GM19043 (cell line): ENCODE measurements around the gene PBRM1.

Experiments
- ATAC-seq: cut with Tn5 transposase; IDR thresholded peaks from one replicate; pipeline ENCODE4 v1.9.1; 2021; ENCODE audit warnings: low read depth; ENCODE audit not compliant: unreplicated experiment

PBRM1 gene

DNA sequence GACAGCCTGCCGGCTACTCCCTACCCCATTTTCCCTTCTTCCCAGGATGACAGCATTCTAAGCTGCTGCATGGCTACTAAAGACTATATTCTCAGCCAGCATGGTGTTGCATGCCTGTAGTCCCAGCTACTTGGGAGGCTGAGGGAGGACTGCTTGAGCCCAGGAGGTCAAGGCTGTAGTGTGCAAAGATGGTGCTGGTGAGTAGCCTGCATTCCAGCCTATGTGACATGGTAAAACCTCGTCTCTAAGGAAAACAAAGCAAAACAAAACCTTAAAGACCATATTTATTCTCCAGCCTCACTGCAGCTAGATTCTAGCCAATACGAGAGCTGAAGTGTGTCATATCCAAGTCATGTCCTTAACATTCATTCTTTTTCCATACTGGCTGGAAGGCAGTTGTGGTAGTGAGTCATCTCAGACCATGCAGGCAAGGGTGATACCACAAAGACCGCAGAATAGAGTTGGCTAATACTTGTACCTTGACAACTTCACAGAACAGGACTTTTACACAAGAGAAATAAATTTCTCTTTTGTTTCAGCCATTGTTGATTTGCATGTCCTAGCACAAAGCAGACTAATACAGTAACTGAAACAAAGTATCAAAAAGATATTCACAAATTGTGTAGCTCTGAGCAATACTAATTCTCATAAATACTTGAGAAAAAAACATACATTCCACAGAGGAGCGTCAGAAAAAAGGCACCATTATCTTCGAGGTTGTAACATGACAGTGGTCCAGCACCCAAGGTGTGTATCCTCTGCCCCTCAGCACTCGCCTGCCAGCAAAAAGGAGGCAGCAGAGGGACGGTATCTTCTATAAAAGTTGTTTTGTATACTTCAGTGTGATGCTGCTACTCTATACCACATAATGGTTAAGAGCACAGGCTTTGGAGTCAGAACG, 14.8 kb downstream of the PBRM1 start:
- ATAC-seq, result peak; percentile 76

DNA sequence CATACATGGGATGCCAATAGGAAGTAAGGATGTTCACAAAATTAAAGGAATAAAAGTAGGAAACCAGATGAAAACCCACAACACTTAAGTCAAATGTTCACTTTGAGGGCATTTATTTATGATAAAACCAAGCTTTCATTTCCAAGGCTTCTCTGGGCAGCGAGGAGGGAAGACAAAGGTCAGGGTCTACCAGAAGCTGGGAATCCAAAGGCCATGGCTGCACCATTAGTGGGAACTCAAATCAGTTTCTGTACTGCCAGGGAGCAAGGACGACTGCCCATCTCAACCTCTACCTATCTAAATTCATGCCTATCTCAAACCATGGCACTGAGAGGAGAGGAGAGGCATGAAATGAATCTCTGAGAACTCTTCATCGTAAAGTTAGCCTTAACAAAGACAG, 22.6 kb downstream of the PBRM1 start:
- ATAC-seq, result no peak

DNA sequence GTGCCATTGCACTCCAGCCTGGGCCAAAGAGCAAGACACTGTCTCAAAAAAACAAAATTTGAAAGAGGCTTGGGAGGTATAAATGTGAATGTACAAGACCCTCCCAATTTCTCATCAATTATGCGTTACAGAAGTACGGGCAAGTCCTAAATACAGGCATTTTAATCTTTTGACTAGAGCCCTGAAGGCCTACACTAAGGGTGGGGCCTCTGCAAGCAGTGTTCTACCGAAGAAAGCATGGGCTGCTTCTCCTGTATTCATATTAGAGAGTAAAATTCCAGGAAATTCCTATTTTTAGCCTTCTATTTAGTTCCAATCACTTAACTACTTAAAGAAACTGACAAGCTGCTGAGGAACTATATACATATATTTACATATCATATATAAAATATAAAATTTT, 25.7 kb downstream of the PBRM1 start:
- ATAC-seq, result no peak

DNA sequence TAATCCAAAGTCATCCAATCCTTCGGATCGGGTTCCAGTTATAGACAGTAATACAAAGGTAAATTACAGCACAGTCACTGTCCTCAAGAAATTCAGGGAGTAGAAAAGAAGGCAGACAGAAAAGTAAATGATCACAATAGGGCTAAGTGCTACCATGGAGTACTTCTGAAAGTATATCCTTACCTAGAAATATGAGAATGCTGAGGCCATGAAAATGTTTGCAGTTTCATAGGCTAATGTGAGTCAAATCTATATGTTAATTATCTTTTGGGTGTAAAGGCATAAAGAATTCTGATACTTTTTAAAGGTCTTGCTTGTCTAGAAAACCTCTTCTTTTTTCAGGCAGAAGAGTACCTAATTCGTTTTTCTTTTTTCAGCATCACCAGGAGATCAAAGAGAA, 29.8 kb downstream of the PBRM1 start:
- no peak for ATAC-seq

DNA sequence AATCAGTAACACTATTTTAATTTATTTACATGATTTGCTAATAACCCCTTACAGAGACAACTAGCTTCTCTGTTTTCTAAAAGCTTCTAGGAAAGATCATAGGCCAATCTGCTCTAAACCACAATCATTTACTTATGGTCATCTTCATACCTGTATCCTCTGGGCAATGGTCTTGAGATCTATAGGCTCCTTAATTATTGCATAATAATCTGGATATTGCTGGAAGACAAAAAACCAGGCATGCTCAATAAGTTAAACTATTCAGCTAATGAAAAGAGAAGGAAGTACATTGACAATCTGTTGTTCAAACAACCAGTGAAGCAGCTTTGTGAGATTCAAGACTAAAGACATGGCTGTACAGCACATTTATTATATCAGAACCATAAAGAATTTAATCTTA, 34.1 kb downstream of the PBRM1 start:
- ATAC-seq, result no peak

DNA sequence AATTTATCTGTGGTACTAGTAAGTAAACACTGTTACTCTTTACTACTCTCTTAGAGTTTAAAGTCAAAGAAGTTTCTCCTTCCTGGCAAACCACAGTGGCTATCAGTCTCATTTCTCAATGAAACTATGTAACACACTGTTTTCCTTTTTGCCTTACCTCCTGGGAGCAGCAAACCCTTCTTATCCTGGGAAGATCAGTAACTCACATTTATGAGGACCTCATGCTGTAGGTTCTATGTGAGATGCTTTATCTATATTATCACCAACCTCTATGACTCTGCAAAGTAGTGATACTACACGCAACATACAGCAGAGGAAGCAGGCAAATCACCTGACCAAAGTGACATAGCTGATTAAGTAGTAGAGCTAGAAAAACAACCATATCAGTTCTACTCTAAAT, 35.3 kb downstream of the PBRM1 start:
- no peak for ATAC-seq

DNA sequence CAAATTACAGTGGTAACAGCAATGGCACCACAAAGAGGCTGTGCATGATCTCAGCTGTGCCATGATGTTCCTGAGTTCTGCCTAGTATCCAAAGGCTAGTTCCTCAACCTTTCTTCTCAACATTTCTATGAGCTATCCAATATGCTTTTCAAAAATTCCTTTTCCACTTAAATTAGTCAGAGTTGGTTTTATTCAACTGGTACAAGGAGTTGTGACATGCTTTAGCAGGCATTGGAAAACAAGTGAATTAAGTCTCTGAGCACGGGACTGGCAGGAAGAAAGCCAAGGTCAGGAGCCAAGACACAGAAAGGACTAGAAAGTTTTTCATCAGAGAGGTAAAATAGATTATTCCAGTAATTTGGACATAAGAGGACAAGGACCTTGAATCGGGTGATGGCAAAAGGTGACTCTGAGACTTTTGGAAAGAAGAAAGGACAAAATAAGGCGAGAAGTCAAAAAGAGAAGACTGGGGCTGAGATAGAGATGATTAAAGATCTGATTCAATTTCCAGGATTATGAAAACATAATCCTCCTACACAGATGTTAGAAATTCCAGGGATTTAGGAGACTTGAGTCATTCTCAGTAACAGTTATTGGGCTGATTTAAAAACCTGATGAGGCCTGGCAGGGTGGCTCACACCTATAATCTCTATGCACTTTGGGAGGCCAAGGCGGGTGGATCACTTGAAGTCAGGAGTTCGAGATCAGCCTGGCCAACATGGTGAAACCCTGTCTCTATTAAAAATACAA, 36.1 kb downstream of the PBRM1 start:
- ATAC-seq, result no peak

DNA sequence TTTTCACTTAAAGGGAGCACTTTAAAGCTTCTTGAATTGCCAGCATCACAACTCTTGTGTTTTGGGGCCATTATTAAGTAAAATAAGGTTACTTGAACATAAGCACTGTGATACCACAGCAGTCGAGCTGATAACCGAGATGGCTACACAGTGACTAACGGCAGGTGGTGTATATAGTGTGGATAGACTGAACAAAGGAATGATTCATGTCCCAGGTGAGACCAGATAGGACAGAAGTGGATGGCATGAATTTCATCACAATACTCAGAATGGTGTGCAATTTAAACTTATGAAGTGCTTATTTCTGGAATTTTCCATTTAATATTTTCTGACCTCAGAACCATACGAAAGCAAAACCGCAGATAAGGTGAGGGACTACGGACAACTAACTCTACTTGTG, 40.2 kb downstream of the PBRM1 start:
- ATAC-seq, result no peak

DNA sequence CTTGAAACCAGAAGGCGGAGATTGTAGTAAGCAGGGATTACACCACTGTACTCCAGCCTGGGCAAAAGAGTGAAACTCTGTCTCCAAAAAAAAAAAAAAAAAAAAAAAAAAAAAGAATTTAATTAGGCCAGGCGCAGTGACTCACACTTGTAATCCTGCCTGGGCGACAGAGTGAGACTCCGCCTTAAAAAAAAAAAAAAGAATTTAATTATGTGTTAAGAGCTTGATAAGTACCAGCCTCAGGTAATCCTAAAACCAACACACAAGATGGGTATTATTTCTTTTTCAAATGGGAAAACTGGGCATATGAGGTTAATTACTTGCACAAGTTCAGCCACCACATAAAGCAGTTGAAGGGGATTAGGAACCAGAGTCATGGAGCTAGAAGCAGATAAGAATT, 49.0 kb downstream of the PBRM1 start:
- ATAC-seq, result no peak

DNA sequence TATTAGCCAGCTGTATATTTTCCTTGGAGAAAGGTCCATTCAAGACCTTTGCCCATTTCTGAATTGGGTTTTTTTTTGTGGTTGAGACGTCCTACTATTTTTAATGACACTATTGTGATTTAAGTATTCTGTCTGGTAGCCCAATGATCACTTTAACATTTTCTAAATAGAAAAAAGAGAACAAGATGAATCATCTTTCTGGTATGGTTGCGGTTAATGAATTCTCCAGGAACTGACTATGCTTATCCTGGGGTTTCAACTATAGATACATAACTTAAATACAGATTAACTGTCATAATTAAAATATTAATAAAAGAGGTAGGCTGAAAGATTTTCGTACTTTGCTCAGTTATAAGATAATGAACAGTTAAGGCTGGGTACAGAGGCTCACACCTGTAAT, 51.9 kb downstream of the PBRM1 start:
- no peak for ATAC-seq

DNA sequence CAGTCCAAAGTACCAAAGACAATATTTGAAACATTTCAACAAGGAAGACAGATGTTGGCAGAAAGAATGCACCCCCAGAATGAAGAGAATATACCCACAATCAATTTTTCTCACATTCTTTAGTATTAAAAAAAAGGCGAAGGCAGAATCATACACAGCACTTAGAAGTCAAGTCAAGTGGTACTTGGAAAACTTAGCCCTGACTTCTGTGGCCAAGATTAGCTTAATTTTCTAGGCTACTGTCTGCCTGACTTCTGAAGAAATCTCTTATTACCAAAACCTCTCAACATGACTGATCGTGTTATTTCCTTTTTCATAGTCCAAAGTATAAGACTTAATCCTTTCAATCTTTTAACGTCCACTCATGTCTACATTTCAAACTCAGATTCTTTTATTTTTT, 60.7 kb downstream of the PBRM1 start:
- no peak for ATAC-seq

DNA sequence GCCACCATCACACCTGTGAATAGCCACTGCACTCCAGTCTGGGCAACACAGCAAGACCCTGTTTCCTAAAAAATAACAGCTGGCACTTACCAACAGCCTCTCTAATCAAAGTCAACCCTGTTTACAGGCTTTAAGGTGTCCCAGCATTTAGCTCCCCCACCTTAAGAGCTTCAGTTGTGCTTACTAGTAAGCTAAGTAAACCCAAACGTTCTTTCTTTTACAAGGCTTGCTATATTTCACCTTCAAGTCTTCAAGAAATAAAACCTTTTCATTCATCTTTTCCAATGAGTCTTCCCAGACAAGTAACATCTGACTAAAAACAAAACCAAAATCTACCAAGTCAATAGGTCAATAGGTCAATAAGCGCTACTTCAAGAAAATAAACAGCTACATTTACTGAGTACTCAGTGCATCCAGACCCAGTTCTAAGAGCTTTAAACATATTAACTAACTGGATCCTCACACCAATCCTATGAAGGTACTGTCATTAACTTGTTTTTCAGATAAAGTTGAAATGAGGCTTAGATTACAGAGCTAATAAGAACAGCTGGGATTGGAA, 62.4 kb downstream of the PBRM1 start:
- no peak for ATAC-seq

DNA sequence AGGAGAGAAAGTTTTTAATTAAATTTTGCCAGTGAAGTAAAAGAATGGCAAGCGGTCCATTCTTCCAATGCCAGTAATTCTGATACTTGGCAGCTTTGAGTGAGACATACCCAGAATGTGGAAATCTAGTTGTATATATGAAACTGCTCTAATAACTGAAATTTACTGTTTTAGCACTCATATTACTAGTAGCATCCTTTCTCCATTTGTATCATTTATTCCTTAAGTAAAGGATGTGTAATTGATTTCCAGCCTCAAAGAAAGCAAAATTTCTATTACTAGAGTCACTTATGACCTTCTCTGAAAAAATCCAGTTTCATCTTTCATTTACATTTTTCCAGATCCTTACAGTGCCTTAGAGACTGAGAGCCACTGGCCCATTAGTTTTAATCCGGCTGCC, 65.1 kb downstream of the PBRM1 start:
- ATAC-seq, result no peak

DNA sequence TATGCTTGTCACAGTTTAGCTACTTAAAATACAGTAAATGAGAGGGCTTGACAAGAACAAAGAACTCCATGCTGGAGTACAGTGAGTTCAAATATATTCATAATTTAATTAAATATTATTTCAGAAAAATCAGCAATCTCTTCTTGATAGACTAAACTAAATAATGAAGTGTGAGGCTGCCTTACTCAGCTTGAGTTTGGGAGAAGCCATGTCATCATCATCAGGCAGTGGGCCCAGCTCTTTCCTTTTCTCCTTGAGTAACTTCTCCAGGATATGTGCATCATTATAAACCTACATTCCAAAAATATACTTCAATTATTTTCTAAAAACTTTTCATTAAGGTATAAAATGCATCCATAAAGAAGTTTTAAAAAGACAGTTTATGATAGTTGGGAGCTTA, 70.5 kb downstream of the PBRM1 start:
- no peak for ATAC-seq

DNA sequence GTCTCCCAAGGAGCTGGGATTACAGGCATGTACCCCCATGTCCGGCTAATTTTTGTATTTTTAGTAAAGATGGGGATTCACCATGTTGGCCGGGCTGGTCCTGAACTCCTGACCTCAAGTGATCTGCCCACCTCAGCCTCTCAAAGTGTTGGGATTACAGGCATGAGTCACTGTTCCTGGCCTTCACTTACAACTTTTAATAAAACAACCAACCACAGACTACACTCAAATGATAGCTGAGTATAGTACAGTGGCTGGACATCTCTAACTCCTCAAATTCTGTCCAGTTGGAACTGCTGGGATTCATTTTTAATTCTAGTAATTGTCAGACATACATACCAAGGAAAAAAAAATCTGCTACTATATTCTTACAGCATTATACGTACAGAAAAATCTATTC, 71.0 kb downstream of the PBRM1 start:
- no peak for ATAC-seq

DNA sequence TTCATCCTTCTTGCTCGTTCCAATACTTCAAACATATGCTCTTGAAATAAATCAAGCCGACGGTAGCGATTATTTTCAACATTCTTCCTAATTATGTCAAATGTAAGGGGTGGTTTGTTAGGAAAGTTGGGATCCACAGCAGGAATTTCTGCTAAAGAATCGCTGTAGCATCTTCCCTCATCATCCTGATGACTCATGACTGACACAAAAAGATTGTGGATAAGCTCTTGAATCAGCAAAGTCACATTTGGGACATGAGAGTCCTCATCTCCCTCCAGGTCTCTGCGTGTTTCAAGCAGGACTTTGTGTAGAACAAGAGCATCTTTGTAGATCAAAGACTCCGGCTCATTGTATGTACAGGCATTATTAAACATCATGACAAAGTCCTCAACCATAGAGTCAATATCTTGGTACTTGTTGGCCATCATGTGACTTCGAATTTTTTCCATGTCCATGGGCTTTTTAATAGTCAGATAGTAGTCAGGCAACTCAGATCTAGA, 76.3 kb downstream of the PBRM1 start:
- no peak for ATAC-seq

DNA sequence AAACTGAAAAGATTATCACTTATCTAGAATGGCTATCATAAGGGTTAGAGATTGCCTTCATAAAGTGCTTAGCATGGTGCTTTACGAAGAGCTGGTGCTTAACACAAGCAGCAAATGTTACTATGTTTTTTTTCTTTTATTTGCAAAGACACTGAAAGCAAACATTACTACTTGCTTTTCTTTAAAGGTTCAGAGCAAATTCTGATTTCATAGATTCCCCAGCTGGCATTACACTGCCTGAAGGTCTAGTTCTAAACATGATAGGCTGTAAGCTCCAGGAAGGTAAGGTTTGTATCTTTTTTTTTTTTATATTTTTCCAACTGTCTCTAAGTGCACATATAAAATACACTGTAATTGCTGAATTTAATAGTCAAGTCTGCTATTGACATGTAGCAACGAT, 77.4 kb downstream of the PBRM1 start:
- no peak for ATAC-seq

DNA sequence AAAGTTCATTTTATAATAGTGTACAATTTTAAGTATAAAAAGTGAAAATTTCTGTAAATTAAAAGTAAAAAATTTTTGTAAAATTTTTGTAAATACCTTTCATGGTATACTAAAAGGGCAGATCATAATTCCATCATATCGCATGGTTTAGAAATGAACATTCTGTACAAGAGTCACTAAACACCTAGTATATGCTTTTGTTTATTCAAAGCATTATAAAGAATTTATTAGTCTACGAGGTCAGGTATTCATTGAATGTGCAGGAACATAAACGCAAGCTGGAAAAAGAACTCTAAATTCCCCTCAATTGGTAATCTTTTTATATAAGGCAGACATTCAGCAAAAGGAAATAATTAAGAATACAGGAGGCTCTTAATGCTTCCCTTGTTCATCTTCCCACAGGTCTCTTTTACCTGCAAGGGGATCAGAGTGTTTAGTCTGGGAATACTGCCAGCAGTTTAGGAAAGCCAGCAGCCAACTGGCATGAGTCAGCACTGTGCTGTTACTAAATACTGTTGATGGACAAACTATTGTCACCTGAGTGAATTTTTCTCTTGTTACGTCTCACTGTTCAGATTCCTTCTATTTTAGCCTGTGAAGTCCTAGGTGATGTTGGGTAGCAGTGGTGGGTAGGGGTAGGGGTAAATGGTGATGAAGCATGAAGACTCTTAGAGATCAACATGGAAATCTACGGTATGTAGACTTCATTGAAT, 79.2 kb downstream of the PBRM1 start:
- ATAC-seq, result no peak

DNA sequence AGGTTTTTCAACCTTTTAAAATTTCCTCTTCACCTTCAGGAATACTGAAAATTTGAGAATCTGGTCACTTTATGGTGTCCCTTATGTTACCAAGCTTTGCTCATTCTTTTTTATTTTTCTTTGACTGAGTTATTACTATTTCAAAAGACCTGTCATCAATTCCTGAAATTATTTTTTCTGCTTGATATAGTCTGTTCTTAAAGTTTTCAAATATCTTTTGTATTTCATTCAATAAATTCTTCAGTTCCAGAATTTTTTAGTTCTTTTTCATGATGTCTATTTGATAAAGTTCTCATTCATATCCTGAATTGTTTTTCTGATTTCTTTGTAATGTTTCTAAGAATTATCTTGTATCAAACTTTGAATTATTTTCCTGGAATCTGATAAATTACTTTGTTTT, 85.5 kb downstream of the PBRM1 start:
- no peak for ATAC-seq

DNA sequence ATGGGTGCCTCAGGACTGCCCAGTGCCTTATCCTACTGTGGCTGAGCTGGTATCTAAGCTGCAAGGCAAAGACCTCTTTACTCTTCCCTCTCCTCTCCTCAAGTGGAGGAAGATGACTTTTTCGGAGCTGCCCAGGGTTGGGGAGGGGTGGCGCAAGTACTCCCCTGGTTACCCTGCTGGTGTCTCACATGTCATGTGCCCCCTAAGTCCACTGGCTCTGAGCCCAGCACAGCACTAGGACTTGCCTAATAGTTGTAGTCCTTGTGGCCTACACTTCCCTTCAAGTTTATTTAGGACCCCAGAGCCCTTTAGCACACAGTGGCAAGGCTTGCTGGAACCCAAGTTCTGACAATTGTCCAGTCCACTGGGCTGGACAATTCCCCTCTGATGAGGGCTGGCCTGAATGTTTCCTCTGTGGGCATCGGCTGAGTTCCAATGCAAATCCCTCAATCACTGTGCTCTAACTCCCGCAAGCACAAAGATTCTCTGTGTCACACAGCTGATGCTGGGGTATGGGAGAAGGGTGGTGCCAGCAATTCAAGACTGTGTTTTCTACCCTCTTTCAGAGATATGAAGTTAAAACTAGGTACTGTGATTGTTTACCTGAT, 89.0 kb downstream of the PBRM1 start:
- ATAC-seq, result no peak

DNA sequence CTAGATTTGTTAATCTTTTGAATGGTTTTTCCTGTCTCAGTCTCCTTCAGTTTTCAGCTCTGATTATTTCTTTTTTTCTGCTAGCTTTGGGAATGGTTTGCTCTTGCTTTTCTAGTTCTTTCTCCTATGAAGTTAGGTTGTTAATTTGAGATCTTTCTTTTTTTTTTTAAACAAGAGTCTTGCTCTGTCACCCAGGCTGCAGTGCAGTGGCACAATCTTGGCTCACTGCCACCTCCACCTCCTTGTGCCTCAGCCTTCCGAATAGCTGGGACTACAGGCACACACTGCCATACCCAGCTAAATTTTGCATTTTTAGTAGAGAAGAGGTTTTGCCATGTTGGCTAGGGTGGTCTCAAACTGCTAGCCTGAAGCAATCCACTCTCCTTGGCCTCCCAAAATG, 92.6 kb downstream of the PBRM1 start:
- no peak for ATAC-seq
